Forelimb muscle (tissue), 1 donor: ENCODE results near the gene USP9X. TPM values are rescaled to one million over a fixed set of nuclear protein-coding genes. Genes with fewer than 3 reads are reported as not detected.
"Not testable (repeated sequence)": the region's sequence is repeated elsewhere in the genome, so short reads cannot be mapped to it uniquely, and the experiment has no call there.

Experiments used
- DNase-seq: peaks from one replicate; pipeline ENCODE4 v3.0.0-alpha.2; 2013; ENCODE audit warnings: low read depth
- polyA plus RNA-seq: library from polyadenylated mRNA; unstranded; fragments of 120-200 nt; gene quantifications from one replicate; pipeline ENCODE4 v1.2.1, GENCODE V29; 2013; ENCODE audit not compliant: insufficient read length

USP9X gene
- polyA plus RNA-seq, 1 donor, result 48.2 TPM

DNA sequence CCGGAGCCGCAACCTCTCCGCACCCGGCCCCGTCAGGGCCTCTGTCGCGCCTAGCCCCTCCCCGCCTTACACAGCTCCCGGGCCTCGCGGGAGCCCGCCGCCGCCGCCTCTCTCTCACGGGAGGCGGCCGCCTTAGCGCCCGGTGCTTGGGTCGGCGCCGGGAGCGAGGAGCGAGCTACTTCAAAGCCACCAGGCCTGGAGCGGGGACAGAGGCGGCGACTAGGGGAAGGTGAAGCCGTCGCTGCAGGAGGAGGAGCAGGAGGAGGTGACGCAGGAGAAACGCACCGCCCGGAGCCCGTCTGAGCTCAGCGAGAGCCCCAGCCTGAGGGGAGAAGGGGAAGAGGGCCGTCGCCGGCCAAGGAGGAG, 250 bp downstream of the USP9X start:
- no peak for DNase-seq

DNA sequence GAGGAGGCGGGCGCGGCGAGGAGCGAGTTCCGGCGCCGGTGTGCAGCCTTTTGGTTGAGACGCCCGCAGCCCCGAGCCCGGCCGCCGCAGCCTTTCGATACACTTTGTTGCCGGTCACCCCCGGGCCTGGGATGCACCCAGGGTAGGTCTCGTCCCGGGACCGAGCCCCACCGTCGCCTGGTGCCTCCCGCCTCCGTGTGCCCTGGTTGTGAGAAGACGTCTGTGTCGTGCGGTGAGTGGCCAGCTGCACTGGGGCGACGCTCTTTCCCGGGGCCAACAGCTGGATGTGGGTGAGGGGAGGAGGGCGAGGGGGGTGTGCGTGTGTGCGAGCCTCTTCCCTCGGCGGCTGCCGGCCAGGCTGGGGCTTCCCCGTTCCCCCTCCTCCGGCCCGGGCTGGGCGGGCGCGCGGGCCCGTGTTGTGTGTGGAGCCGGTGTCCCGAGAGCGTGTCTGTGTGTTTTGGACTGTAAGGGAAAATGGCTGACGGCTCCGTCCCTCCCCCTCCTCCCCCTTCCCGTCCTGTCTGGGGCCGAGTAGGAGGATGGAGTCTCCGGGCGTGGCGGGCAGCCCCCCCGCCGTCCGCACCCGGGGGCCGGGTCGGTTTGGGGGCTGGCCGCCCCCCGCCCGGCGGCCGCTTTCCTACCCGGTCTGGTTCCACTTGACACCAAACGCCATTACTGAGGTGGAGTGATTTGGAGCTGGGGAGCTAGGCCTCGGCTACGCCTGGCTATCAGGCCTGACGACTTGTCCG, 807 bp downstream of the USP9X start:
- DNase-seq, result no peak

DNA sequence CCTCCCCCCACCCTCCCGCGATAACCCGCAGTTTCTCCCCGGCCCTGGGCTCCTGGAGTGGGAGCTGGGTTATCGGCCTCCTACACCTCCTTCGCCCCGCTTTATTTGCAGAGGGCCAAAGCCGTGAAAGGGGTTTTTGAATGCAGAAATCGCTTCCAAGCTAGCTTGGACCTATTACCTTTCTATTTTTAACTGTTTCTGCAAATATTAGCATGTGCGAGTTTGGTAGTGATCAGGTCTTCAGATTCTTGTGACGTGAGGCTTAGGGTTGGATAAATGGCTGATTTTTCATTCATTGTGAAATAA, 1.3 kb downstream of the USP9X start:
- no peak for DNase-seq

GRCh38 chrX:41087201-41087600, 2.0 kb downstream of the USP9X start:
- DNase-seq, result no peak

- DNase-seq, result no peak
Measured at GRCh38 chrX:41090568-41091238, 5.5 kb downstream of the USP9X start.

DNA sequence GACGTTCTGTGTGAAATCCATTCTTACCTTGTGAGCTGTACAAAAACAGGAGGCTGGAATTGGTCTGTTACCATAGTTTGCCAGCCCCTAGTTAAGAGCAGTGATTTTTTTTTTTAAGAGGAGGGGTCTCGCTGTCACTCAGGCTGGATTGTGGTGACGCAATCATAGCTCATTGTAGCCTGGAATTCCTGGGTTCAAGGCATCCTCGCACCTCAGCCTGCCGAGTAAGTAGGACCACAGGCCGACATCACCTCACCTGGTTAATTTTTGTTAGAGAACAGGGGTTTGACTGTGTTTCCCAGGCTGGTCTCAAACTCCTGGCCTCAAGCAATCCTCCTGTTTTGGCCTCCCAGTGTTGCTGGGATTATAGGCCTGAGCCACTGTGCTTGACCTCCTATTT, 7.5 kb downstream of the USP9X start:
- no peak for DNase-seq

DNA sequence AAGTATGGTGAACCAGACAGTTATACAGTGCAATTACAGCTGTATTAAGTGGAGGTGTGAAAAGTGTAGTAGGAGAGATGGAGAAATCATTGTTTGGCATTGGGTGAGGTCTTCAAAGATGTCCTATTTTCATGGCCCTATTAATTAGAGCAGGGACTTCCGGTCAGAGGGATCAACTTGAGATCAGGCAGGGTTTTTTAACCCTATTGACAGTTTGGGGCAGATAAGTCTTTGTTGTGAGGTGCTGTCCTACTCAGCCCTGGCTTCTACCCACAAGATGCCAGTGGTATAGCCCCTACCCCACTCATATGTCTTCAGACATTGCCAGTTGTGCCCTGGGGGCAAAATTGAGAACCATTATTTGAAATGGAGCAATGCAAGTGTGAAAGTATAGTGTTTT, 9.9 kb downstream of the USP9X start:
- DNase-seq, result no peak

- no peak for DNase-seq
Measured at GRCh38 chrX:41095908-41096307, 10.7 kb downstream of the USP9X start.

DNA sequence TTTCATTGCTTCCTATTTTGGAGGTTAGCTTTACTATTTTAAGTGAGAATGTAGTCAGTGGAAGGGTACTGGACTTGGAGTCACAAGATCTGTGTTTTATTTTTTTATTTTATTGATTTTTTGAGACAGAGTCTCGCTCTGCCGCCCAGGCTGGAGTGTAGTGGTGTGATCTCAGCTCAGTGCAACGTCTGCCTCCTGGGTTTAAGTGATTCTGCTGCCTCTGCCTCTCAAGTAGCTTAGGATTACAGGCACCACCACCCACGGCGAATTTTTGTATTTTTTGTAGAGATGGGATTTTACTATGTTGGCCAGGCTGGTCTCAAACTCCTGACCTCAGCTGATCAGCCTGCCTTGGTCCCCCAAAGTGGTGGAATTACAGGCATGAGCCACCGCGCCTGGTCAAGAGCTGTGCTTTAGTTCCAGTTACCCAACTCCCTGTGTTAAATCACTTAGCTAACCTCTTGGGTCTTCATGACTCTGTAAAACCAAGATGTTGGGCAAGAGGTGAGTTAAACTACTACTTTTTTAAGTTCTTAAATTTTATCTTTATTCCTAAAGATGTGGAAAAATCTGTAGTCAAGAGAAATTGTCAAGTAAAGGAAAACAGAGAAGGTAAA, 11.2 kb downstream of the USP9X start:
- DNase-seq, result no peak

GRCh38 chrX:41097326-41097725, 12.1 kb downstream of the USP9X start:
- DNase-seq, result no peak

DNA sequence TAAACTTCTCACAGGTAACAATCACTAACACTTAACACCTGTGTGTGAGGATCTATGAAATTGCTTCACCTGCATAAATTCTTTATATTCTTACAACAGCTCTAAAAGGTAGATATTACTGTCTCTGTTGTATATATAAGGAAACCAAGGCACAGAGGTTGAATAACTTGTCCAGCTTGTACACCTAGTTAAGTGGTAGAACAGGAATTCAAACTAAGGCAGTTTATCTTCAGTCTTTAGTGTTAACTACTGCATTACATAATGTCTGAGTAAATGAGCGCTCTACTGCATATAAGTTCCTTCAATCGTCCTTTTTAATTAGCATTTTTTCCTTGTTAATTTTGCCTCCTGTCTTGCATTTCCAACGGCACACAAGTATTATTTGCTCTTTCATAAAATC, 15.0 kb downstream of the USP9X start:
- DNase-seq, result no peak

DNA sequence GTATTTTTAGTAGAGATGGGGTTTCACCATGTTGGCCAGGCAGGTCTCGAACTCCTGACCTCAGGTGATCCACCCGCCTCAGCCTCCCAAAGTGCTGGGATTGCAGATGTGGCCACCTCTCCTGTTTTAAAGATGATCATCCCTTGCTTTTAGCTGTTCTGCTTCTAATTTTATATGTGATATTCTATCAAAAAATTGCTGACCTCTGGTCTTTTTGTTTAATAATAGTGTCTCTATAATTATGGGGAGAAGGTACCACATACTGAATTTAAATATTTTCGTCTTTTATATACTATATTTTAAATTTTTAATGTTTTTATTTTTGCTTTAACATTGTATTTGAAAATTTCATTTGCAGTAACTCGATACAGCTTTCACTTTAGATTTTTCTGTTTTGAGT, 15.6 kb downstream of the USP9X start:
- no peak for DNase-seq

- DNase-seq, result no peak
Measured at GRCh38 chrX:41105005-41105404, 19.8 kb downstream of the USP9X start.

DNA sequence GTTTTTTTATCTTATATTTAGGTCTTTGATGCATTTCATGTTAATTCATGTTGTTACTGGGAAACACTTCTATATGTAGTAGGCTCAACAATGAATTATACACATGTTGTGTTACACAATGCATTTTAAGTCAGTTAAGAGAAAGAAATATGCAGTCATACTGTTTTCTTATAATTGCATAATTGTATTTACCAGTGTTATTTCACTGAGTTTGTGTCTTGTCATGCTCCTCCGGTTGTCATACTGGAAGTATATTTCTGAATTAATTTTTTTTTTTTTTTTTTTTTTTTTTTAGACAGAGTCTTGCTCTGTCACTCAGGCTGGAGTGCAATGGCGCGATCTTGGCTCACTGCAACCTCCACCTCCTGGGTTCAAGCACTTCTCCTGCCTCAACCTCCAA, 21.0 kb downstream of the USP9X start:
- DNase-seq, result not testable (repeated sequence)

DNA sequence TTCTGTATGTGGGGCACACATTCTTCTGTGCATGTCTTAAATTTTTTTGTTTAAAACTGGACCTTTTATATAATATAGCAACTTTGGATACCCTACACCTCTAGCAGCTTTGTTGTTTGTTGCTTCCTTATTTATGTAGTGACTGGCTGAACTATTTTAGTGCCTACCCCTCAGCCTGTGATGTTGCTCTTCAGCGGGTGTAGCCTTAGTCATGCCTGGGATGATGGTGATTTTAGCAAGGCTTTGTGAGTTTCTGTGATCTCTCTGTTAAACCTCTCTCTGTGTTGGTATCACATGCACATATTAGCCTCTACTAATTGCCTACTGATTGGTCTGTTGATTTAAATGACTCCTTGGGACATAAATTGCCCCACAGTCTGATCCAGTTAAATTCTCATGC, 22.8 kb downstream of the USP9X start:
- DNase-seq, result no peak

- DNase-seq, result no peak
Measured at GRCh38 chrX:41108463-41109205, 23.4 kb downstream of the USP9X start.

- no peak for DNase-seq
Measured at GRCh38 chrX:41110801-41111625, 25.8 kb downstream of the USP9X start.

- DNase-seq, result peak; percentile 5
Measured at GRCh38 chrX:41115104-41115425, 29.8 kb downstream of the USP9X start.

DNA sequence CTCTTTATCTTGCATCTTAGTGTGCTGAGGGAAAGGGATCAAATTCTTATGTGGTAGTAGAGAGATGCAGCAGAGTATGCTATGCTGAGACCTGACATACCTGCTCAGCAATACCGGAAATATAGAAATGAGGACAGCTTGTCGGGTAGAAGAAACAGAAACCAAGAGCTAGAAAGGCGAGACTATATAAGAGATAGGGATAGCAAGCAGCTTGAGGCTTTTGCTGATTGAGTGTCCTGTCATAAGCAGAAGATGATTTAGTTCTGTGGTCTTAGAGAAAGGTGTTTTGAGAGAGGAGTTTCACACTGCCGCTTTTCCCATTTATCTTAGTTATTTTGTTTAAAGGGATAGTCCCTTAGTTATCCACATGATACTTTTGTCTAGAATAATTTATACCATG, 31.7 kb downstream of the USP9X start:
- no peak for DNase-seq

GRCh38 chrX:41118156-41118555, 32.9 kb downstream of the USP9X start:
- DNase-seq, result no peak

GRCh38 chrX:41119803-41120202, 34.6 kb downstream of the USP9X start:
- no peak for DNase-seq

GRCh38 chrX:41121766-41122165, 36.5 kb downstream of the USP9X start:
- DNase-seq, result no peak
